ENCODE data around the gene PLEKHG2.

The PLEKHG2 gene

GRCh38 chr19:39384839-39385568 lies 27.5 kb upstream of the PLEKHG2 start:
- DNase-seq = no peak

DNA sequence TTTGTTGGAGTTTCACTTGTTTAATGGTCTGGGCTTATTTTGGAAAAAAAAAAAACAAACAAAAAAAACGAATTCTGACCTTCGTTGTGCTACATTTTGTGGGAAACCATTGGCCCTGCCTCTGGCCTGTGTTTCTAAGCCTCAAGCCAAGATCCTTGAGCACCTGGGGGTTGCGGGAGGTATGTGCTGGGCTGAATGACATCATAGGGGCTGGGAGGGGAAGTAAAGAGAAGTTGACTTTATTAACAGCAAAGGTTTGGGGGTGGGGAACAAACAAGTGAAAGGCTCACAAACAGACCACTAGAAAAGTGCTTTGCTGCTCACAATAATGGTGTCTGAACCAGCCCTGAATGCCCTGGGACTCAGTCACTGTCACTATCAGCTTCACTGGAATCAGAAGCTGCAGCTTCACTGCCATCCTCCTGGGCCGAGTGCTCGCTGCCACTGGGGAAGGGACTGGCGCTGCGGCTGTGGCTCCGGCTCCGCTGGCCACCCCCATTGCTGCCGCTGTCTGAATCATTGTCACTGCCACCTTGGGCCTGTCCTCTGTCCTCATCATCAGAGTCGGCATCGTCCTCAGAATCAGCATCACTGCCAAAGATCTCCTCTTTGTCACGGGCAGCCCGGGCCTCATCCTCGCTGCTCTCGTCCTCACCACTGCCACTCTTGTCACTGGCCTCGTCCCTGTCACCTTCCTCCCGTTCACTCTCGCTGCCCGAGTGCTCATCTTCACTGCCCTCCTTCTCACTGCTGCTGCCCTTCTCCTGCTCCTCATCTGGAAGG lies 26.6 kb upstream of the PLEKHG2 start:
- DNase-seq = no peak

- no peak for DNase-seq
Measured at GRCh38 chr19:39386557-39386956, 25.9 kb upstream of the PLEKHG2 start.

DNA sequence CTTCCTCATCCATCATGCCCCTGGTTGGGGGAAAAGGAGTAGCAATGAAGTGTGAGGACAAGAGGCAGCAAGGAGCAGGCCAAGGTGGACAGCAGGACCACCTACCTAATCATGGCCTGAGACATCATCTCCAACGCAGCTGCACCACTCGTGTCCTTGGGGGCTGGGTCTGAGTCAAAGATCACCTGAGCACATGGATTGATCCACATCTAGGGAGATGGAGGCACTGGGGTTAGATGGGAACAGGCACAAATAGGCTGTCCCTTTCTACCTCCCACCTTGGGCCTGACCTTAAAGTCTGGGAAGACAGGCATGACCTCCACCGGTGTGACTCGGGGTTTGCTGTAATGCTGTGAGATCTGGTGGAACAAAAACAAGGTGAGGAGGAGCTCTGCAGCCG lies 23.8 kb upstream of the PLEKHG2 start:
- no peak for DNase-seq

GRCh38 chr19:39389631-39390414 lies 22.6 kb upstream of the PLEKHG2 start:
- no peak for DNase-seq

GRCh38 chr19:39390451-39390750 lies 22.1 kb upstream of the PLEKHG2 start:
- no peak for DNase-seq

GRCh38 chr19:39390751-39391437 lies 21.6 kb upstream of the PLEKHG2 start, which contains the start of the genes MED29 and PAF1:
TSS of gene MED29 (plus strand) at chr19:39391378. CDS start at chr19:39391423, 45 bp downstream.
TSS of gene PAF1 (minus strand) at chr19:39391106. CDS start at chr19:39390864, 242 bp downstream.
- DNase-seq = peak; percentile 99

DNA sequence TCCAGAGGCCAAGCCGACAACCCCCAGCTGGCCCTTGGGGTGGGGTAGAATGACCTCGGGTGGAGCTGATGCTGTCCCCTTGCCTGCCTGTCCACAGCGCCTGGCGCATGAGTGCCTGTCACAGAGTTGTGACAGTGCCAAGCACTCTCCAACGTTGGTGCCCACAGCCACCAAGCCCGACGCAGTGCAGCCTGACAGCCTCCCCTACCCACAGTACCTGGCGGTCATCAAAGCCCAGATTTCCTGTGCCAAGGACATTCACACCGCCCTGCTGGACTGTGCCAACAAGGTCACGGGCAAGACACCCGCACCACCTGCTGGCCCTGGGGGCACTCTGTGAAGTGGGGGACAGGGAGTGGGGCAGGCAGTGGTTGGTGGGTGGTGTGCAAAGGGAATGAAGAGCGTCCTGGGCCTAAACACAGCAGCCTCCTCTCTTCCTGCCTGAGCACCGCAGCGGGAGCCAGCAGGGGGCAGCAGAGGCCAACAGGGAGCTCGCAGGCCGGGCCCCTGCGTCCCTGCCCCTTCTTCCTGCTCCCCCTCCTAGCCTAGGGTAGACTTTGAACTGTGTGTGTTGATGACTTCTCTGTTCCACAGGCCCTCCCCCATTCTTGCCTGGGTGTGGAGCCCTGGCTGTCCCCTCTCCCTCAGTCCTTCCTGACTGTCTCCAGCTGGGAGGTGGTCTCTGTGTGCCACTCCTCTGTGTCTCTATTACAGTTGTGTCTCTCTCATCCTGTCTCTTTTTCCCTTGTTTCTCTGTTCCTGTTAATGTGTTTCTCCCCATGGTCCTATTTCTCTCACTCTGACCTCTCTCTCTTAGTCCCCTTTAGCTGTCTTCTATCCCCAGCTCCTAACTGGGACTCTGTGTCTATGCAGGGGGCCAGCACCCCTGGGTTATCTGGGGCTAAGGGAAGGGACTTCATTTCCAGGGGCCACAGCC lies 14.8 kb upstream of the PLEKHG2 start:
- peak; percentile 67 for DNase-seq

DNA sequence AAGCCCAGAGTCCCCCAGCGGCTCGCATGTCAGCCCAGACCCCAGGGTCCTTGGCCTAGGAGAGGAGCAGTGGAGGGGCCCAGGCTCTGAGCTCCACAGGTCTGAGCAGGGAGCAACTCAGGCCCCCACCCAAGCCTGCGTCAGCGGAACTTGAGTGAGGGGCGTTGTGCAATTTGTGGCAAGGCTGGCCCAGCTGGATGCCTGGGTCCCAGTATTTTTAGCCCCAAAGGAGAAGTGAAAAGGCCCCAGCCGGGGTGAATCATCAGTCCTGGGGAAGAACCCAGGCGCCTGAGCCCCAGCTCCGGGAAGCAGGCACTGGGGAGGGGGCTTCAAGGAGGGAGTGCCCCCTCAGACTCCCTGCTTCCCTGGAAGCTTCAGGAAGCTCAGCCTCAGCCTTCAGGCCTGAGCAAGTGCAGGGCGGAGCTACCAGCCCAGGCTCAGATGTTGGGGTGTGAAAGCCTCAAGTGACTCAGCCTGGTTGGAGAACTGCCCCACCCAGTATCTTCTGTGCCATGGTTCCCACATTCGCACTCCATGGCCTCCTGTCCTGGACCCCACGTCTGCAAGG lies 14.1 kb upstream of the PLEKHG2 start:
- no peak for DNase-seq

- no peak for DNase-seq
Measured at GRCh38 chr19:39399668-39400050, 12.8 kb upstream of the PLEKHG2 start.

DNA sequence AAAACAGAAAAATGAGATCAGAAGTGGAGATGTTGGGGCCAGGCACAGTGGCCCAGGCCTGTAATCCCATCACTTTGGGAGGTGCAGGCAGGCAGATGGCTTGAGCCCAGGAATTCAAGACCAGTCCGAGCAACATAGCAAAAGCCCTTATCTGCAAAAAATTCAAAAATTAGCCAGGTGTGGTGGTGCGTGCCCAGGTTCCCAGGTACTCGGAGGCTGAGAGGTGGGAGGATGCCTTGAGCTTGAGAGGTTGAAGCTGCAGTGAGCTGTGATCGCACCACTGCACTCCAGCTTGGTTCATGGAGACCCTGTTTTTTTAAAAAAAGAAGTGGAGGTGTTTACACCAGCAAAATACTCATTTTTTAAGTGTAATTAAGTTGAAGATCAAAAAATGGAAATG lies 12.4 kb upstream of the PLEKHG2 start:
- no peak for DNase-seq

DNA sequence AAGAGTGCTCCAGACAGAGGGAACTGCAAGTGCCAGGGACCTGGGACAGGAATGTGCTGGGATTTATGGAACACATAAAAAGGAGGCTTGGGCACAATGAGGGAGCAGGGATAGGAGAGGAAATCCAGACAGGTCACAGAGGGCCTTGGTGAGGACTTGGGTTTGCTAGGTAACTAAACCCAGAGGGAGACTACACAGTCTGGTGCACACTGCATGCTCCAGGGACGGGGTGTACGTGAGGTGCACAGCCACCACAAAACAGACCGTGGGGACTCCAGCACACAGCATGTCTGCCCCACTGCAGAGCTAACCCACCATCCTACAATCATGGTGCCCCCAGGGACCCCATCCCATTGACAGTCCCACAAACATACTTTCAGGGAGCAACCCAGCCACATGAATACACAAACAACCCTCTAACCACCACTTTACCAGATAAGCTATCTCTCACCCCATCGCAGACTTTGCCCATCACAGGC lies 11.4 kb upstream of the PLEKHG2 start:
- no peak for DNase-seq

GRCh38 chr19:39401549-39402345 lies 10.7 kb upstream of the PLEKHG2 start:
- DNase-seq = no peak

DNA sequence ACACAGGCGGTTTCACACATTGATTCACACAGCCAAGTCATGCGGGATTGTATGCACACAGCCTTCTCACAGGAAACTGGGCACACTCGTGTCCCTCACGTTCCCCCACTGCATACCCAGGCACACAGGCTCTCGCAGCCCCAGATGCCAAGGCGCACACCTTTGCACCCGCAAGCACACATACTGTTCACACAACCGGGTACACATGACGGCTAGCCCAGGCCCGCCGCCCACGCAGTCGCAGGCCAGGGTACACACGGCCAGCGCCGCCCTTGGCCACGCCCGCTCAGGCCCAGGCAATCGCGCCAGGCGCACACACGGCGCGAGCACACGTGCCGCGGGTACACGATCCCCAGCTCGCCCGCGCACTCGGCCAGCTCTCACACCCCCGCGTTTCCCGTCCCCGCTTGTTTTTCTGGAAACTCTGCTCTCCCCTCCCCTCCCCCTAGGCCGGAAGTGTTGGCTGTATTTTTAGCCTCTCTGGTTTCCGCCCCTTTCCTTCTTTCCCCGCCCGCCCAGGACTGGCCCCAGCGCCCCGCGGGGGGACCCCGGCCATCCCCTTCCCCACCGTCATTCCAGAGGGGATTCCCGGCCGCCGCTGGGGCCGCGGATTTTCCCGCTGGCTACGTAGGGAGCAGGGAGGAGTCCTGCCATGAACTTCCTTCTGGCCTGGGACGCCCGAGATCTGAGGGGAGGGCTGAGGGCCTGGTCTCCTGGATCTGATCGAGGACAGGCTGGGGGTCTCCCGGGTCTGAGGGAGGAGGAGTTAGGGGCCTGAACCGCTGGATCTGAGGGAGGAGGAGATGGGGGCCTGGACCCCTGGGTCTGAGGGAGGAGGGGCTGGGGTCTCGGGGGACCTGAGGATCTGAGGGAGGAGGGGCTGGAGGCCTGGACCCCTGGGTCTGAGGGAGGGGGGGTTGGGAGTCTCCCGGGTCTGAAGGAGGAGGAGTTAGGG lies 9.8 kb upstream of the PLEKHG2 start:
- peak; percentile 66 for DNase-seq

DNA sequence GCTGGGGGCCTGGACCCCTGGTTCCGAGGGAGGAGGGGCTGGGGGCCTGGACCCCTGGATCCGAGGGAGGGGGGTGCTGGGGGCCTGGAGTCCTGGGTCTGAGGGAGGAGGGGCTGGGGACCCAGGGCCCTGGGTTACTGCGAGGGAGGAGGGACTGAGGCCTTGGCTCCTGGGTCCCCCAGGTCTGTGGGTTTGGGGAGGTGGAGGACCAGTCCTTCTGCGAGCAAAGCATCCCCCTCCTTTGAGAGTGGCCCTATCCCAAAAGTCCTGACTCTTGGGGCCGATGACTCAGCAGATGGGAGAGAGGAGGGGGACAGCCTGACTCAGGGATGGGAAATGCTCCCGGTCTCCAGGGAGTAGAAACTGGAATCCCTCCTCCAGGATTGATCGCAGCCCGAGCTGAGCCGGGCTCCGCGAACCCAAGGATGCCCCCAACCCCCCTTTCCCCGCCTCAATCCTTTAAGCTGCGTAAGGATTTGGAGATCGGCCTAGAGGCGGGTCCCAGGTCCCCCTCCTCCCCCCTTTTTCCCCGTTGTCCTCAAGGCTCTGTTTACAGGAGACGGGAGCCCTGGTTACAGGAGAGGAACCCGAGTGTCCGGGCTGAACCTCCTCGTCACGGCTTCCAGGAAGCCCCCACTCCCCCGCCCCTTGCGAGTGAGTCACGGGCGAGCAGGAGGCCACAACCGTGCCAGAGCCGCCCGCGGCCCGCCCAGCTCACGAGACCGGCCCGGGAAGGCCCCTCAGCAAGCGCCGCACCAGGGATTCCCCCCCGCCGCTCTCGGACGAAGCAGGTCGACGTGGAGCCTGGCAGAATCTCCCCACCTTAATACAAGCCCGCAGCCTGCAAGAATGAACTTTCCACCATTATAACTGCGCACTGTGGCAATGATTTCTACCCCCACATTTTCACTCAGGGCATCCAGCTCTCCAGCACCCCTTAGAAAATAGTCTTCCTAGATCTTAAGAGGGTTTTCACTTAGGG lies 8.8 kb upstream of the PLEKHG2 start:
- peak; percentile 82 for DNase-seq

GRCh38 chr19:39405261-39405957 lies 7.1 kb upstream of the PLEKHG2 start:
- no peak for DNase-seq

DNA sequence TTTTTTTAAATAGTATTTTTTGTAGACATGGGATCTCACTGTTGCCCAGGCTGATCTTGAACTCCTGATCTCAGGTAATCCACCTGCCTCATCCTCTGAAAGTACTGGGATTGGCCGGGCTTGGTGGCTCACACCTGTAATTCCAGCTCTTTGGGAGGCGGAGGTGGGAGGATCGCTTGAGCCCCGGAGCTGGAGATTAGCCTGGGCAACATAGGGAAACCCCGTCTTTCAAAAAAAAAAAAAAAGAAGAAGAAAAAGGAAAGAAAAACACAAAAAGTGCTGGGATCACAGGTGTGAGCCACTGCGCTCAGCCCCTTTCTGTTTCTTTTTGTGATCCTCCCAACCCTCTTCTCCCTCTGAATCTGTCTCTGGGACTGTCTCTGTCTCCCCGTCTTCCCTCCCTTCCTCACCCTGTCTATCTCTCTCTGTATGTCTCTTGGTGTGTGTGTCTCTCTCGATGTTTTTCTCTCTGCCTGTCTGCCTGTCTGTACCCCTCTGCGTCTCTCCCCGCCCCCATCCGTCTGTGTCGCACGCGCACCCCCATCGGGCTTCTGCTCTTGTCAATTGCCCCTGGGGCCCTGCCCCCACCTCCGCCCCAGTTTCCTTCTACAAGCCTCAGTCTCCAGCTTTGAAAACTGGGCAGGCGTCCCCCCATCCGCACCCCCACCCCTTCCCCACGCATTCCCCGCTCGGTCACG lies 6.4 kb upstream of the PLEKHG2 start:
- no peak for DNase-seq

Measured in COR-L47 (cell line).